ENCODE measurements around the gene VPS37B. TPM values are rescaled to one million over a fixed set of nuclear protein-coding genes. Genes with fewer than 3 reads are reported as not detected.
A peak's percentile ranks its signal among the peaks of the same experiment; 100 is the strongest.

Gene VPS37B
- total RNA-seq, 2 experiments from 2014 or later = 17.8 to 18.4 TPM

DNA sequence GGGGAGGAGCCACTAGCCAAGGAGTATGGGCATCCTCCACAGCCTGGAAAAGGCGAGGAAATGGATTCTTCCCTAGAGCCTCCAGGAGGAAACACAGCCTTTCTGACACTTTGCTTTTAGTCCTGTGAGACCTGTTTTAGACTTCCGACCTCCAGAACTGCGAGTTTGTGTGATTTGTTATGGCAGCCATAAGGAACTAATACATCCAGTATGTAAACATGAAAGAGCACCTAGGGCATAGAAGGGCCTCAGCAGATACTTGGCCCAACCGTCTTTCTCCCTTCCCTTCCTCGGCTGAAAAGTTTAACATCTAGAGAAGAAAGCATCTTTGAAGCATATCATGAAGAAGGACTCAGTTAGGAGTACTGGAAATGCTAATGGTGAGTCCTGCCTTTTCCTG lies 57.1 kb downstream of the VPS37B start:
- peaks cover 4% of the 10 kb centered on the region for H3K36me3 Mint-ChIP-seq (ENCODE audit: low read depth)
- no peak overlapping the region for H3K4me3 Mint-ChIP-seq
- no peaks in the 10 kb centered on the region for H3K27me3 Mint-ChIP-seq
- no peak for DNase-seq
- peaks cover 45% of the 10 kb centered on the region for H3K4me1 Mint-ChIP-seq (ENCODE audit: low read depth)
- ChIA-PET POLR2A (no interaction called here), CTCF (interaction anchor here (3.4 kb wide), 1 partner anchor 45 kb away, joined by 8 read pairs; no protein-coding TSS in a partner anchor)
- no peaks in the 10 kb centered on the region for H3K9me3 Mint-ChIP-seq
- TF ChIP-seq, protein P1, sequence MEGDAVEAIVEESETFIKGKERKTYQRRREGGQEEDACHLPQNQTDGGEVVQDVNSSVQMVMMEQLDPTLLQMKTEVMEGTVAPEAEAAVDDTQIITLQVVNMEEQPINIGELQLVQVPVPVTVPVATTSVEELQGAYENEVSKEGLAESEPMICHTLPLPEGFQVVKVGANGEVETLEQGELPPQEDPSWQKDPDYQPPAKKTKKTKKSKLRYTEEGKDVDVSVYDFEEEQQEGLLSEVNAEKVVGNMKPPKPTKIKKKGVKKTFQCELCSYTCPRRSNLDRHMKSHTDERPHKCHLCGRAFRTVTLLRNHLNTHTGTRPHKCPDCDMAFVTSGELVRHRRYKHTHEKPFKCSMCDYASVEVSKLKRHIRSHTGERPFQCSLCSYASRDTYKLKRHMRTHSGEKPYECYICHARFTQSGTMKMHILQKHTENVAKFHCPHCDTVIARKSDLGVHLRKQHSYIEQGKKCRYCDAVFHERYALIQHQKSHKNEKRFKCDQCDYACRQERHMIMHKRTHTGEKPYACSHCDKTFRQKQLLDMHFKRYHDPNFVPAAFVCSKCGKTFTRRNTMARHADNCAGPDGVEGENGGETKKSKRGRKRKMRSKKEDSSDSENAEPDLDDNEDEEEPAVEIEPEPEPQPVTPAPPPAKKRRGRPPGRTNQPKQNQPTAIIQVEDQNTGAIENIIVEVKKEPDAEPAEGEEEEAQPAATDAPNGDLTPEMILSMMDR (IDR thresholded peaks at IDR 0.05) = no peak
- no peak for ATAC-seq
- H3K27ac Mint-ChIP-seq = no peak overlapping the region
- intact Hi-C loops (cut with micrococcal nuclease) = no loop called here

- Mint-ChIP-seq H3K27ac (no peak overlapping the region), H3K36me3 (ENCODE audit: low read depth) (peaks cover 4% of the 10 kb centered on the region), H3K4me3 (no peak overlapping the region), H3K9me3 (no peaks in the 10 kb centered on the region), H3K4me1 (ENCODE audit: low read depth) (peaks cover 45% of the 10 kb centered on the region), H3K27me3 (no peaks in the 10 kb centered on the region)
- ATAC-seq = no peak
- CTCF ChIA-PET = interaction anchor here (3.4 kb wide), 1 partner anchor 44 kb away, joined by 8 read pairs; no protein-coding TSS in a partner anchor
- intact Hi-C loops (cut with micrococcal nuclease) = no loop called here
- no peak for DNase-seq
- POLR2A ChIA-PET = interaction anchor here (0.8 kb wide), 1 partner anchor 40 kb away, joined by 3 read pairs; no protein-coding TSS in a partner anchor
- TF ChIP-seq, protein P1 (IDR thresholded peaks at IDR 0.05) = no peak
Observed at GRCh38 chr12:122837306-122838265, 58.3 kb downstream of the VPS37B start.

DNA sequence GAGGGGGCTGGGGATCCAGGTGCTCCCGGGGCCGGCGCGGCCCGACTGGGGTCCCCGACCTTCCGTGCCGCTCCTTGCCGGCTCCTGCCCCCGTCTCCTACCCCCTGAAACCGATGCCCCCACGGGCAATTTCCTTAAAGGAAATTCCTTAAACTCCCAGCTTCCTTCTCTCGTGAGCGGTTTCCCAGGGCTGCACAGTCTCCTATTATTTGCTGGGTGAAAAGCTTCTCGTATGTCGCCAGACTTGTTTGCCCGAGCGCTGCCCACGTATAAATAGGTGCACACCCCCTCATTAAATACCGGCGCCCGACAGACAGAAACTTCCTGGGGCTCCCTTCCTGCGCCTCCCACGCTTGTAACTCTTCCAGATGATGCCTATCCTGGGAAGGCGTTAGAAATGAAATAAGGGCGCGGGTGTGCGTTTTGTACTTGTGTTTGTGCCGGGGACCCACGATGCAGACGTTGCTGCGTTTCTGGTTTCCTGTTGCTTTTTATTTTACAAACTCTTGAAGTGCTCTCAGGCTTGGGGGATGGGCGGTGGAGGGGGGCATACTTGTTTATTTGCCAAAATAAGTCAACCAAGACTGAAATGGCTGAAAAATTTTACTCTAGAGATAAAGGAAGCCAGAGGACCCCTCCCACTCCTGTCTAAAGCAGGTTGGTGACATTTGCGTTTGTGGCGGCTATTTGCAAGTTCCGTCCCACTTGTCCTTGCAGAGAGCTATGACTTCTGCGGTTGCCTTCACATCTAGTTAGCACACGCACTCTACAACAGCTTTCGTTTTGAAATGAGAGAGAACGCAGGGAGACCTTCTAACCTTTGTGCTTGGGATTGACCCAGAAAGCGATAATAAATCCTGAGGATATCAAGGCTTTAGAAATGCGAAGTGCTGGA lies 59.6 kb downstream of the VPS37B start:
- peaks cover 44% of the 10 kb centered on the region for H3K4me1 Mint-ChIP-seq (ENCODE audit: low read depth)
- no peaks in the 10 kb centered on the region for H3K9me3 Mint-ChIP-seq
- ATAC-seq (peak; percentile 74), DNase-seq (peak; percentile 77)
- POLR2A ChIA-PET = interaction anchor here (0.6 to 1.9 kb wide), 11 partner anchors 10 to 143 kb away, joined by 3 to 6 read pairs (median 4); partner anchors contain the start of gene OGFOD2
- TF ChIP-seq, protein P1 (IDR thresholded peaks at IDR 0.05) = no peak
- H3K36me3 Mint-ChIP-seq (ENCODE audit: low read depth) = peaks cover 4% of the 10 kb centered on the region
- CTCF ChIA-PET = interaction anchor here (0.8 to 3.4 kb wide), 3 partner anchors 10 to 43 kb away, joined by 3 to 8 read pairs (median 5); no protein-coding TSS in a partner anchor
- intact Hi-C loops (cut with micrococcal nuclease) = no loop called here
- peak overlapping the region; percentile 92 for H3K4me3 Mint-ChIP-seq
- H3K27ac Mint-ChIP-seq = peak overlapping the region; percentile 88
- H3K27me3 Mint-ChIP-seq = no peaks in the 10 kb centered on the region

GRCh38 chr12:122835750-122836026 lies 60.2 kb downstream of the VPS37B start:
- ATAC-seq (peak; percentile 46), DNase-seq (peak; percentile 36)
- Mint-ChIP-seq H3K27ac (no peak overlapping the region), H3K9me3 (no peaks in the 10 kb centered on the region), H3K4me1 (ENCODE audit: low read depth) (peaks cover 41% of the 10 kb centered on the region), H3K4me3 (peak overlapping the region; percentile 92), H3K36me3 (ENCODE audit: low read depth) (peaks cover 4% of the 10 kb centered on the region), H3K27me3 (no peaks in the 10 kb centered on the region)
- intact Hi-C loops (cut with micrococcal nuclease) = no loop called here
- ChIA-PET CTCF (interaction anchor here (0.8 to 3.4 kb wide), 3 partner anchors 11 to 42 kb away, joined by 3 to 8 read pairs (median 5); no protein-coding TSS in a partner anchor), POLR2A (interaction anchor here (0.7 to 1.9 kb wide), 9 partner anchors 9 to 138 kb away, joined by 3 to 6 read pairs (median 4); no protein-coding TSS in a partner anchor)
- TF ChIP-seq, protein P1 (IDR thresholded peaks at IDR 0.05) = no peak

All from activated CD8-positive, alpha-beta T cell treated with anti-CD3 and anti-CD28 coated beads for 36 hours (primary cell).